HepG2 (cell line): Measurements from ENCODE around the gene TP73. TPM values are rescaled to one million over a fixed set of nuclear protein-coding genes. Genes with fewer than 3 reads are reported as not detected.

Source experiments
- GFI1 ChIP-seq: sonication (generic); formaldehyde crosslinking; IDR thresholded peaks from 2 replicates; pipeline ENCODE4 v1.5.0; 2020; ENCODE audit warnings: missing genetic modification reagents, mild to moderate bottlenecking, borderline replicate concordance
- GLI4 ChIP-seq: sonication (generic); formaldehyde crosslinking; IDR thresholded peaks from 2 replicates; pipeline ENCODE4 v1.5.1; 2020; ENCODE audit warnings: missing genetic modification reagents, mild to moderate bottlenecking, moderate library complexity, borderline replicate concordance
- HMGXB4 ChIP-seq, 2 experiments: sonication (generic) in 1 of 2; formaldehyde crosslinking in 1 of 2; IDR thresholded peaks; 2 replicates each; pipeline versions ENCODE4 v1.4.0 to v1.6.1; 2018 to 2020; ENCODE audit warnings: missing genetic modification reagents in 2 of 2, borderline replicate concordance in 1 of 2, low read depth in 1 of 2, mild to moderate bottlenecking in 1 of 2, missing biosample characterization in 1 of 2
- MXD3 ChIP-seq: IDR thresholded peaks from 2 replicates; pipeline ENCODE4 v1.6.1; 2016; ENCODE audit warnings: mild to moderate bottlenecking, missing biosample characterization, missing genetic modification reagents
- RBAK ChIP-seq: sonication (generic); formaldehyde crosslinking; IDR thresholded peaks from 2 replicates; pipeline ENCODE4 v1.5.1; 2020; ENCODE audit warnings: mild to moderate bottlenecking, missing genetic modification reagents
- REPIN1 ChIP-seq: sonication (generic); formaldehyde crosslinking; IDR thresholded peaks from 2 replicates; pipeline ENCODE4 v1.8.0; 2022; ENCODE audit warnings: missing genetic modification reagents, low read depth, mild to moderate bottlenecking, borderline replicate concordance
- STAG1 ChIP-seq: sonication (generic); formaldehyde crosslinking; IDR thresholded peaks from 2 replicates; pipeline ENCODE4 v1.4.0; 2020; ENCODE audit warnings: missing genetic modification reagents
- ZHX1 ChIP-seq: sonication (generic); formaldehyde crosslinking; IDR thresholded peaks from 2 replicates; pipeline ENCODE4 v1.8.1; 2022; ENCODE audit warnings: low read depth, mild to moderate bottlenecking, missing genetic modification reagents
- ZNF407 ChIP-seq: sonication (generic); formaldehyde crosslinking; IDR thresholded peaks from one replicate; pipeline ENCODE4 v1.5.1; 2020; ENCODE audit warnings: mild to moderate bottlenecking, missing genetic modification reagents; ENCODE audit errors: not compliant biosample characterization
- ZNF713 ChIP-seq: sonication (generic); formaldehyde crosslinking; IDR thresholded peaks from 2 replicates; pipeline ENCODE4 v1.4.0; 2020; ENCODE audit warnings: mild to moderate bottlenecking, missing genetic modification reagents
- ZSCAN25 ChIP-seq: sonication (generic); formaldehyde crosslinking; IDR thresholded peaks from 2 replicates; pipeline ENCODE4 v1.8.0; 2022; ENCODE audit warnings: mild to moderate bottlenecking, missing genetic modification reagents
- polyA plus RNA-seq, 8 experiments: library from polyadenylated mRNA; depleted of rRNA in 3 of 8; stranded (reverse) in 7 of 8; unstranded in 1 of 8; fragments of >200 nt; fragmentation: Illumina TruSeq in 4 of 8; extraction: Trizol in 4 of 8; gene quantifications; 2 replicates each; pipeline versions ENCODE4 v1.2.1 to v1.2.3, GENCODE V29; 2011 to 2016; ENCODE audit warnings: low read depth in 4 of 8, missing spikeins in 1 of 8, mixed read lengths in 1 of 8; ENCODE audit not compliant: insufficient read depth in 1 of 8
- total RNA-seq, 5 experiments: library from RNA; depleted of rRNA; stranded (reverse); fragments of >200 nt; fragmentation: Illumina TruSeq; extraction: Trizol; gene quantifications; 2 replicates each; pipeline ENCODE4 v1.2.3, GENCODE V29; 2016; ENCODE audit warnings: low read depth in 1 of 5
- TF ChIP-seq, protein P1 (sequence below): sonication (generic); formaldehyde crosslinking; IDR thresholded peaks from 2 replicates; pipeline ENCODE4 v1.4.0; 2020; ENCODE audit warnings: missing genetic modification reagents

Gene TP73
- total and polyA plus RNA-seq, 2 of the 13 experiments (the other 11 are each of a cell fraction or from before 2014, with no cell fraction given): 0.49 to 1.1 TPM

DNA sequence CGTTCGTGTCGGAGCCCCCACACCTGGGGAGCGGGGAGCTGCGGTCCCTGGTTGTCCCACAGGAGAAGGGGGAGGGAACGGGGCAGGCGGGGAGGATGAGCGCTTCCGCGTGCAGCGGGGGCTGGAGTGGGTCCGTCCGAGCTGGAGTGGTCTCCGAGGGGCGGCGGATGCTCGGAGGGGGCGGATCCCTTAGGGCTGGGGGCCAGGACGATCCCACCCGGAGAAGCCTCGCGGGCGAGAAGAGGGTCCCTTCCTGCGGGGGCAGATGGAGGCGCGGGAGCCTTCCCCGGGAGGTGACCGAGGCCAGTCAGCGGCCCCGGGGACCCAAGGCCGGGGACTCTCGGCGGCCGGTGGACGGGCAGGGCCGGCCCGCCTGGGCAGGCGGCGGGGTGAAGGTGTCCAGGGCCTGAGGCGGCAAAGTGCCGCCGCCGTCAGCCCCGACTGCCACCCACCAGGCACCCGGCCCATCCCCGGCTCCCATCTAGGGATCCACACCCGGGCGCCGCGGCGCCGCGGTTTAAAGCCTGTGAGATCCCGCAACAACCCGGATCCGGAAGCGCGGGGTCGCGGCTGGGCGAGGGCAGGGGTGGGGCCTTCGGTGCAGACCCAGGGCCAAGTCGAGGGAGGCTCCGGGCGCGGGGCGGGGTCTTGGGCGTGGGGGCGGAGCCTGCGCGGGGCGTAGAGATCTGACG, 94.7 kb downstream of the TP73 start (continued):
- no peak for TF ChIP-seq HMGXB4 (CRISPR knock-in tag; IDR thresholded peaks at IDR 0.05; ENCODE audit: borderline replicate concordance in 1 of 2, low read depth in 1 of 2)
- no peak for TF ChIP-seq GLI4
- TF ChIP-seq ZNF407: peak; percentile 71
- TF ChIP-seq ZNF713 (CRISPR knock-in tag): no peak
- no peak for TF ChIP-seq RBAK (CRISPR knock-in tag)
- TF ChIP-seq ZSCAN25 (CRISPR knock-in tag): no peak
- TF ChIP-seq, protein P1, sequence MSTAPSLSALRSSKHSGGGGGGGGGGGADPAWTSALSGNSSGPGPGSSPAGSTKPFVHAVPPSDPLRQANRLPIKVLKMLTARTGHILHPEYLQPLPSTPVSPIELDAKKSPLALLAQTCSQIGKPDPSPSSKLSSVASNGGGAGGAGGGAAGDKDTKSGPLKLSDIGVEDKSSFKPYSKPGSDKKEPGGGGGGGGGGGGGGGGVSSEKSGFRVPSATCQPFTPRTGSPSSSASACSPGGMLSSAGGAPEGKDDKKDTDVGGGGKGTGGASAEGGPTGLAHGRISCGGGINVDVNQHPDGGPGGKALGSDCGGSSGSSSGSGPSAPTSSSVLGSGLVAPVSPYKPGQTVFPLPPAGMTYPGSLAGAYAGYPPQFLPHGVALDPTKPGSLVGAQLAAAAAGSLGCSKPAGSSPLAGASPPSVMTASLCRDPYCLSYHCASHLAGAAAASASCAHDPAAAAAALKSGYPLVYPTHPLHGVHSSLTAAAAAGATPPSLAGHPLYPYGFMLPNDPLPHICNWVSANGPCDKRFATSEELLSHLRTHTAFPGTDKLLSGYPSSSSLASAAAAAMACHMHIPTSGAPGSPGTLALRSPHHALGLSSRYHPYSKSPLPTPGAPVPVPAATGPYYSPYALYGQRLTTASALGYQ (CRISPR knock-in tag): no peak
- no peak for TF ChIP-seq STAG1 (CRISPR knock-in tag)
- TF ChIP-seq GFI1 (CRISPR knock-in tag): no peak
- peak; percentile 37; the same call in 1 of the 2 replicates for TF ChIP-seq MXD3 (CRISPR knock-in tag)
- TF ChIP-seq REPIN1 (CRISPR knock-in tag): no peak
- no peak for TF ChIP-seq ZHX1 (CRISPR knock-in tag)
